Epidermal melanocyte (primary cell): Measurements from ENCODE around the gene BCL2.
"Not testable (repeated sequence)": the region's sequence is repeated elsewhere in the genome, so short reads cannot be mapped to it uniquely, and the experiment has no call there.

ENCODE experiments used
- DNase-seq: peaks from one replicate; pipeline ENCODE4 v3.0.0; 2011; ENCODE audit warnings: low spot score; ENCODE audit not compliant: insufficient read length

Gene BCL2

DNA sequence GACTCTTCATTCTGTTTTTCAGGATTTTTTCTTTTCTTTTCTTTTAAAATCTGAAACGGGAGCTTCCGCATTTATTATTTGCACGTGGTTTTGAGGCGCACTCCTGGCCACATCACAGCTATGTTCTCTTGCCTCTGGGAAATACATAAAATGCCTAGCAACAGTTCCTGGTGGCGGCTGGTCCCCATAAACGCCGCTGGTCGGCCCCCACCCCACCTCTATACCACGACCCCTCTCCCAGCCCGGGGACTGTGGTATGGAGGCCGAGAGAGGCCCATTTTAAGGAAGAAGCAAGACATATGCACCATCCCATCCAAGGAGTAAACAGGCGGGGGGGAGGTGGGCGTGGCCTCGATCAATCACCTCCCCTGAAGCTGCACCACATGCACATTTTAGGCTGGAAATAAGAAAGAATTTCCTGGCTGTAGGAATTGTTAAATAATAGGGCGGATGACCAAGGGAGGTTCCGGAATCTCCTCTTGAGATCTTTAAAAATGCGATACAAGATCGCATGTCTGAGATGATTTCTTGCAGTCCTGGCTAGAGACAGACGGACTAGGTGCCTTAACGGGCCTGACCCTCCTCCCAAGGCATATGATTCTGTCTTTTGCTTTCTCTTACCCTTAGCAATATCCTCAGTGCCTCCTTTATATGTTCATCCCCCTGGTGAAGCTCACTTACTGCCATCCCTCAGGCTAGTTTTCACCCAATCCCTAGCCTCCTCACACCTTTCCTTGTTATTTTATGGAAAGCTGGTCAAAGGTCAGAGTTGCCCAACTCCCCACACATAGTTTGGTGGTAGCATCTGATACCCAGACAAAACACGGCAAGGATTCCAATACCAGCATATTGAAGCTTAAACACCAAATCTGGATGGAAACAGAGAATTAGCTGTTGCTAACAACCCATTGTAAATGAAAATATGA lies 82.4 kb downstream of the BCL2 start:
- no peak for DNase-seq

- no peak for DNase-seq
Observed at GRCh38 chr18:63236406-63236805, 83.2 kb downstream of the BCL2 start.

- DNase-seq: not testable (repeated sequence)
Observed at GRCh38 chr18:63235920-63236319, 83.6 kb downstream of the BCL2 start.

DNA sequence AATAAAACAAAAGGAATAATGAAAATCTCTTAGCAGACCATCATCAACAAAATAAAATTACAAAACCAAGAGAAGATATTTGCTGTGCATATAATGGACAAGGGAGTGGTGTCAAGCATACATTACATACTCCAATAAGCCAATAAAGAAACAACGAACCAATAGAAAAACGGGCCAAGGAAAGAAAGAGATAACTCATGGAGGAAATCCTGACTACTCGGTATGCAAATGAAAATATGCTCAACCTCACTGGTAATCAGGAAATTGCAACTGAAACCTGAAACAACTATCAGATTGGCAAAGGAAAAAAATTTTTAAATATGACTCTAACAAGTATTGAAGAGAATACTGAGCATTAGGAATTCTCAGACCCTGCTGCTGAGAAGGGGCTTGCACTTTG lies 84.7 kb downstream of the BCL2 start:
- no peak for DNase-seq

DNA sequence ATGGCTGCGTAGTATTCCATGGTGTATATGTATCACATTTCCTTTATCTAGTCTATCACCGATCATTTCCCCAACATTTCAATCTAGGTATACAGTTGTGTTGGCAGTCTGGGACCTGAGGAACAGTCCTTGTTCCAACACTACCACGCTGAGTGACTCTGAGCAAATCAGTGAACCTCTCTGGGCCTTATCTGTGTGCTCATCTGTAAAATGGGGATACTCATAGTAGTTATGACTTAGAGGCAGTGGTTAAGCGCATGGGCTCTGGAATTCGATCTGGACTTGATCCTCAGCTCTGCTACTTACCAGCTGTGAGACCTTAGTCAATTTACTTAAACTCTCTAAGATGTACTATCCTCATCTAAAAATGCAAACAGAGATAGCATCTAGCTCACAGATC lies 85.1 kb downstream of the BCL2 start:
- DNase-seq: no peak

DNA sequence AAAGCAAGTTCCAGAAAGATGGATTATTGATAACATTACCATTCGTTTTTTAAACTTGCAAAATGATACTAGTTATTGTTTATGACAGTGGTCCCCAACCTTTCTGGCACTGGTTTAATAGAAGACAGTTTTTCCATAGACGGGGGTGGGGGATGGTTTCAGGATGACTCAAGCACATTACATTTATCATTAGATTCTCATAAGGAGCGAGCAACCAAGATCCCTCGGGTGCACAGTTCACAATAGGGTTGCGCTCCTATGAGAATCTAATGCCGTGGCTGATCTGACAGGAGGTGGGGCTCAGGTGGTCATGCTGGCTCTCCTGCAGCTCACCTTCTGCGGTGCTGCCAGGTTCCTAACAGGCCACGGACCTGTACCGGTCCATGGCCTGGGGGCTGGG lies 86.2 kb downstream of the BCL2 start:
- no peak for DNase-seq

DNA sequence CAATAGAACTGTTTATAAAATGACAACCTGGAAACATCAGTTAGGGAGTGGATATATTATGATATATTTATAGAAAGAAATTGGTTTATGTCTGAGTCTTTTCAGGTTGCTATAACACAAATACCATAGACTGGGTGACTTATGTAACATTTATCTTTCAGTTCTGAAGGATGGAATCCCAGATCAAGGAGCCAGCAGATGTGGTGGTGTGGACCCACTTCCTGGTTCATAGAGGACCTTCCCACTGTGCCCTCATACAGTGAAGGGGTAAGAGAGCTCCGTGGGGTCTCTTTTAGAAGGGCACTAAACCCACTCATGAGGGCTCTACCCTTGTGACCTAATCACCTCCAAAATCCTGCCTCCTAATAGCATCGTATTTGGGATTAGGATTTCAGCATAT lies 86.7 kb downstream of the BCL2 start:
- no peak for DNase-seq

- no peak for DNase-seq
Observed at GRCh38 chr18:63229971-63230370, 89.6 kb downstream of the BCL2 start.

DNA sequence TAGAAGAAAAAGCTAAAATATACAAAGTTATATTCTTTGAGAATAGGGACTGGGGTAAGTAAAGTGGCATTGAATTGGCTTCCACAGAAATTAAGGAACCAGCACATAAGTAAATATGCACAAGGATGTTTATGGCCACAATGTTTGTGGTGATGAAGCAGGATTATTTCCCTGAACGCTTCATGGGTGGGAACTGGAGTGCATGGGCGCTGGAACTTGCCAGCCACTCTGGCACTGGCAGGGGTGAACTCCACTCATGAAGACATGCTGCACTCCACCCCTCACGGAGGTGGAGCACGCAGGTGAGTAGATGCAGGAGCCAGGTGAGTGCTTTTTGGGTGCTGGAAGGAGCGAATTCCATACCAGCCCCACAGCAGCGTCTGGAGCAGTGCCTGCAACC lies 94.1 kb downstream of the BCL2 start:
- no peak for DNase-seq

GRCh38 chr18:63224630-63225029 lies 94.9 kb downstream of the BCL2 start:
- DNase-seq: no peak

GRCh38 chr18:63223837-63224236 lies 95.7 kb downstream of the BCL2 start:
- DNase-seq: no peak

- DNase-seq: no peak
Observed at GRCh38 chr18:63220903-63221302, 98.7 kb downstream of the BCL2 start.

DNA sequence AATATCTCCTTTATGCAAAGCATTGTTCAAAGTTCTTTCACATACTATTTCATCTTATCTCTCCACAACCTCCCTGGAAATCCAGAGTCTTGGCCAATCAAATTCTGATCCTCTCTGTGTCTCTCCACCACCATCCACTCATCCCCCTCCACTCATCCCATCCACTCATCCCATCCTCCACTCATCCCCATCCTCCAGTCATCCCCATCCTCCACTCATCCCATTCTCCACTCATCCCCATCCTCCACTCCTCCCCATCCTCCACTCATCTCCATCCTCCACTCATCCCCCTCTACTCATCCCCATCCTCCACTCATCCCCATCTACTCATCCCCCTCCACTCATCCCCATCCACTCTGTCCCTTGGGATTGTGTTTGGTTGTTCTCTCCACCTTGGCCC lies 101.1 kb downstream of the BCL2 start:
- no peak for DNase-seq

- DNase-seq: no peak
Observed at GRCh38 chr18:63216516-63217311, 102.9 kb downstream of the BCL2 start.

- DNase-seq: no peak
Observed at GRCh38 chr18:63213936-63214671, 105.5 kb downstream of the BCL2 start.

DNA sequence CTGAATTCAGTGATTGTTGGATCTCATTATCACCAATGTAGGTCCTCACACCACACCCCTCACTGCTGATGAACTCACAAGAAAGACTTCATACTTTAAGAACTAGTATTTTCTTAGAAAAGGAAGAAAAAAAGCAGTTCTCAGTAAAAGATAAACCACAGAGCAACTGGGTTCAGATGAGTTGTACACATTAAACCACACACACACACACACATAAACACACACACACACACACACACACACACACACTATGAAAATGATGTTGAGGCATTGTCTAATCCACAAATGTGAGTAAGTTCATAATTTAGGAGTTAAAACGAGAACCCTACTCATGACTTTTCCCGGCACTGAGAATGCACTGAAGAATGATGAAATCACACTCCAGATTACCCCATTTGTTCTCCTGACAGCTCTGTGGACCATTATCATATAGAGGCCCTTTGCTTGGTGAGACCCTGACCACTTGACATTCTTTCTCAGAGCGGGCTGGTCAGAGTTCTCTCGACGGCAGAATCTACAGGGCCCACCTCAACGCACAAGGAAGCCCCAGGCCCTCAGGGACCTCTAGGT lies 106.2 kb downstream of the BCL2 start:
- no peak for DNase-seq

GRCh38 chr18:63210521-63210920 lies 109.0 kb downstream of the BCL2 start:
- DNase-seq: no peak

GRCh38 chr18:63208676-63209075 lies 110.9 kb downstream of the BCL2 start:
- DNase-seq: no peak

- no peak for DNase-seq
Observed at GRCh38 chr18:63207835-63208234, 111.7 kb downstream of the BCL2 start.

GRCh38 chr18:63207143-63207790 lies 112.3 kb downstream of the BCL2 start:
- DNase-seq: no peak
